ENCODE measurements around the gene MXI1. TPM values are rescaled to one million over a fixed set of nuclear protein-coding genes. Genes with fewer than 3 reads are reported as not detected.

Gene MXI1
- total RNA-seq, 4 donors from 2014 or later: 58.2 to 100 (median 82.2) TPM

- no peak for TF ChIP-seq CTCF (IDR thresholded peaks at IDR 0.05; ENCODE audit: low read depth)
These were observed 99.0 kb downstream of the MXI1 start for GRCh38 chr10:110306452-110306768.

GRCh38 chr10:110307805-110308204 is 100.4 kb downstream of the MXI1 start:
- TF ChIP-seq CTCF (IDR thresholded peaks at IDR 0.05; ENCODE audit: low read depth): no peak

GRCh38 chr10:110310741-110311140 is 103.3 kb downstream of the MXI1 start:
- no peak for TF ChIP-seq CTCF (IDR thresholded peaks at IDR 0.05; ENCODE audit: low read depth)

GRCh38 chr10:110311357-110311949 is 104.0 kb downstream of the MXI1 start:
- no peak for TF ChIP-seq CTCF (IDR thresholded peaks at IDR 0.05; ENCODE audit: low read depth)

- TF ChIP-seq CTCF (IDR thresholded peaks at IDR 0.05; ENCODE audit: low read depth): no peak
These were observed 104.8 kb downstream of the MXI1 start for GRCh38 chr10:110312206-110312605.

- no peak for TF ChIP-seq CTCF (IDR thresholded peaks at IDR 0.05; ENCODE audit: low read depth)
These were observed 106.3 kb downstream of the MXI1 start for GRCh38 chr10:110313674-110314073.

GRCh38 chr10:110317866-110318850 is 110.8 kb downstream of the MXI1 start:
- no peak for TF ChIP-seq CTCF (IDR thresholded peaks at IDR 0.05; ENCODE audit: low read depth)
